Amniotic epithelial cell (primary cell): ENCODE measurements around the gene MACF1.

Experiments used
- DNase-seq: peaks from one replicate; pipeline ENCODE4 v3.0.0-alpha.2; 2010; ENCODE audit warnings: low read depth

MACF1 gene

GRCh38 chr1:39360731-39361130 is 156.2 kb downstream of the MACF1 start:
- DNase-seq, result peak; percentile 35

GRCh38 chr1:39361446-39361845 is 157.0 kb downstream of the MACF1 start:
- DNase-seq, result no peak

GRCh38 chr1:39363267-39363666 is 158.8 kb downstream of the MACF1 start:
- DNase-seq, result no peak

GRCh38 chr1:39368045-39368444 is 163.6 kb downstream of the MACF1 start:
- no peak for DNase-seq

GRCh38 chr1:39369565-39369964 is 165.1 kb downstream of the MACF1 start:
- DNase-seq, result no peak

GRCh38 chr1:39370602-39371001 is 166.1 kb downstream of the MACF1 start:
- no peak for DNase-seq

GRCh38 chr1:39372105-39372504 is 167.6 kb downstream of the MACF1 start:
- DNase-seq, result no peak

- DNase-seq, result no peak
These were observed 172.2 kb downstream of the MACF1 start for GRCh38 chr1:39376656-39377055.

GRCh38 chr1:39378377-39378776 is 173.9 kb downstream of the MACF1 start:
- no peak for DNase-seq

- DNase-seq, result no peak
These were observed 174.7 kb downstream of the MACF1 start for GRCh38 chr1:39379187-39379586.

- DNase-seq, result no peak
These were observed 175.5 kb downstream of the MACF1 start for GRCh38 chr1:39380036-39380435.

GRCh38 chr1:39381839-39382238 is 177.3 kb downstream of the MACF1 start:
- DNase-seq, result peak; percentile 50

GRCh38 chr1:39384305-39384704 is 179.8 kb downstream of the MACF1 start:
- no peak for DNase-seq

GRCh38 chr1:39385067-39385988 is 180.8 kb downstream of the MACF1 start:
- peak; percentile 88 for DNase-seq

- no peak for DNase-seq
These were observed 182.5 kb downstream of the MACF1 start for GRCh38 chr1:39386997-39387396.

GRCh38 chr1:39387452-39387851 is 183.0 kb downstream of the MACF1 start:
- DNase-seq, result peak; percentile 89

- DNase-seq, result peak; percentile 77
These were observed 187.5 kb downstream of the MACF1 start for GRCh38 chr1:39391691-39392679.

GRCh38 chr1:39392851-39393573 is 188.5 kb downstream of the MACF1 start:
- no peak for DNase-seq

GRCh38 chr1:39393645-39394044 is 189.2 kb downstream of the MACF1 start:
- DNase-seq, result no peak

GRCh38 chr1:39394059-39394458 is 189.6 kb downstream of the MACF1 start:
- DNase-seq, result no peak

GRCh38 chr1:39394598-39394997 is 190.1 kb downstream of the MACF1 start:
- DNase-seq, result no peak

GRCh38 chr1:39395357-39395831 is 190.9 kb downstream of the MACF1 start:
- peak; percentile 87 for DNase-seq
